ENCODE data around the gene MRAS. TPM values are rescaled to one million over a fixed set of nuclear protein-coding genes. Genes with fewer than 3 reads are reported as not detected.

Gene MRAS
- total RNA-seq, 1 experiment from 2014 or later, result 13.2 TPM

- H3K27me3 Mint-ChIP-seq (ENCODE audit: unreplicated experiment), result peaks cover 19% of the 10 kb centered on the region
- no peak for TF ChIP-seq CTCF (IDR thresholded peaks at IDR 0.05; ENCODE audit: unreplicated experiment)
- no peak for DNase-seq
- H3K27ac Mint-ChIP-seq (ENCODE audit: unreplicated experiment), result no peak overlapping the region
- CTCF ChIA-PET, result interaction anchor here (0.6 to 0.7 kb wide), 3 partner anchors 29 to 950 kb away, joined by 4 read pairs; no protein-coding TSS in a partner anchor
- H3K9me3 Mint-ChIP-seq (ENCODE audit: low read depth, unreplicated experiment), result peaks cover 4% of the 10 kb centered on the region
- peaks cover 3% of the 10 kb centered on the region for H3K36me3 Mint-ChIP-seq (ENCODE audit: insufficient read depth, unreplicated experiment)
- no peak overlapping the region for H3K4me3 Mint-ChIP-seq (ENCODE audit: low read depth, unreplicated experiment)
- intact Hi-C loops (cut with micrococcal nuclease; ENCODE audit: unreplicated experiment), result no loop called here
- no peaks in the 10 kb centered on the region for H3K4me1 Mint-ChIP-seq (ENCODE audit: low read depth, unreplicated experiment)
- BruUV-seq (replicated peaks), result no TSS peak
Observed at GRCh38 chr3:138308783-138309182, 39.6 kb upstream of the MRAS start.

- Mint-ChIP-seq H3K36me3 (ENCODE audit: insufficient read depth, unreplicated experiment) (peaks cover 3% of the 10 kb centered on the region), H3K4me3 (ENCODE audit: low read depth, unreplicated experiment) (no peak overlapping the region), H3K27ac (ENCODE audit: unreplicated experiment) (no peak overlapping the region), H3K27me3 (ENCODE audit: unreplicated experiment) (peaks cover 30% of the 10 kb centered on the region), H3K4me1 (ENCODE audit: low read depth, unreplicated experiment) (no peaks in the 10 kb centered on the region), H3K9me3 (ENCODE audit: low read depth, unreplicated experiment) (peaks cover 4% of the 10 kb centered on the region)
- BruUV-seq (replicated peaks), result no TSS peak
- CTCF ChIA-PET, result no interaction called here
- no peak for TF ChIP-seq CTCF (IDR thresholded peaks at IDR 0.05; ENCODE audit: unreplicated experiment)
- no peak for DNase-seq
- intact Hi-C loops (cut with micrococcal nuclease; ENCODE audit: unreplicated experiment), result no loop called here
Observed at GRCh38 chr3:138310494-138310893, 37.9 kb upstream of the MRAS start.

GRCh38 chr3:138314751-138315150 is 33.6 kb upstream of the MRAS start:
- intact Hi-C loops (cut with micrococcal nuclease; ENCODE audit: unreplicated experiment), result no loop called here
- no TSS peak for BruUV-seq (replicated peaks)
- no peak overlapping the region for H3K4me3 Mint-ChIP-seq (ENCODE audit: low read depth, unreplicated experiment)
- no peak overlapping the region for H3K27ac Mint-ChIP-seq (ENCODE audit: unreplicated experiment)
- H3K27me3 Mint-ChIP-seq (ENCODE audit: unreplicated experiment), result peaks cover 30% of the 10 kb centered on the region
- TF ChIP-seq CTCF (IDR thresholded peaks at IDR 0.05; ENCODE audit: unreplicated experiment), result no peak
- H3K9me3 Mint-ChIP-seq (ENCODE audit: low read depth, unreplicated experiment), result peaks cover 4% of the 10 kb centered on the region
- DNase-seq, result no peak
- H3K4me1 Mint-ChIP-seq (ENCODE audit: low read depth, unreplicated experiment), result no peaks in the 10 kb centered on the region
- CTCF ChIA-PET, result no interaction called here
- no peaks in the 10 kb centered on the region for H3K36me3 Mint-ChIP-seq (ENCODE audit: insufficient read depth, unreplicated experiment)

GRCh38 chr3:138317687-138318086 is 30.7 kb upstream of the MRAS start:
- no peak for TF ChIP-seq CTCF (IDR thresholded peaks at IDR 0.05; ENCODE audit: unreplicated experiment)

More at GRCh38 chr3:138317687-138318086, 30.7 kb upstream of the MRAS start:
- CTCF ChIA-PET, result no interaction called here
- DNase-seq, result no peak
- no TSS peak for BruUV-seq (replicated peaks)
- H3K36me3 Mint-ChIP-seq (ENCODE audit: insufficient read depth, unreplicated experiment), result no peaks in the 10 kb centered on the region
- H3K4me1 Mint-ChIP-seq (ENCODE audit: low read depth, unreplicated experiment), result no peaks in the 10 kb centered on the region
- no peak overlapping the region for H3K4me3 Mint-ChIP-seq (ENCODE audit: low read depth, unreplicated experiment)
- intact Hi-C loops (cut with micrococcal nuclease; ENCODE audit: unreplicated experiment), result no loop called here
- no peaks in the 10 kb centered on the region for H3K9me3 Mint-ChIP-seq (ENCODE audit: low read depth, unreplicated experiment)
- no peak overlapping the region for H3K27ac Mint-ChIP-seq (ENCODE audit: unreplicated experiment)
- peaks cover 37% of the 10 kb centered on the region for H3K27me3 Mint-ChIP-seq (ENCODE audit: unreplicated experiment)

Measured in Calu3 (cell line).